IMR-90 (cell line): ENCODE measurements around the gene NKAIN2. TPM values are rescaled to one million over a fixed set of nuclear protein-coding genes. Genes with fewer than 3 reads are reported as not detected.

Experiments
- ATAC-seq: fragments of 200-7000 bp; cut with Tn5 transposase; 2 replicates; pipeline ENCODE4 v1.9.1; 2020; ENCODE audit warnings: low read depth, mild to moderate bottlenecking, moderate library complexity
- BruUV-seq: library from RNA; stranded (reverse); fragments of 400-500 nt; replicated peaks from 2 replicates; lab custom pipeline; 2021; lab: Mats Ljungman, UMichigan
- CTCF ChIA-PET: fragments of 300-600 bp; formaldehyde crosslinking; extraction: SDS; loops from one replicate; lab custom pipeline; 2021; ENCODE audit warnings: antibody characterized with exemption; lab: Yijun Ruan, JAX
- POLR2A ChIA-PET: fragments of 300-600 bp; sonication (Branson Sonifier 250); formaldehyde crosslinking; loops from one replicate; lab custom pipeline; 2022; ENCODE audit warnings: antibody characterized with exemption; ENCODE audit not compliant: unreplicated experiment; lab: Charles Lee
- DNase-seq: peaks from one replicate; pipeline ENCODE4 v3.0.0; 2013
- H2AFZ ChIP-seq: replicated peaks from 2 replicates; pipeline ENCODE3; 2013; ENCODE audit warnings: low read length, mild to moderate bottlenecking; ENCODE audit not compliant: poor library complexity
- H2AK5ac ChIP-seq: 2 replicates; pipeline ENCODE4 v1.6.1; 2013; ENCODE audit warnings: low read depth, low read length, inconsistent platforms
- H2AK9ac ChIP-seq: replicated peaks from 2 replicates; pipeline ENCODE3; 2013; ENCODE audit warnings: mild to moderate bottlenecking, low read depth, low read length, moderate library complexity; ENCODE audit not compliant: poor library complexity
- H2BK120ac ChIP-seq: 2 replicates; pipeline ENCODE4 v1.6.1; 2013; ENCODE audit warnings: low read depth, low read length, inconsistent platforms
- H2BK15ac ChIP-seq: 3 replicates; pipeline ENCODE4 v1.6.1; 2013; ENCODE audit warnings: low read depth, low read length, inconsistent platforms
- H2BK20ac ChIP-seq: 2 replicates; pipeline ENCODE4 v1.6.1; 2013; ENCODE audit warnings: low read depth, mild to moderate bottlenecking, inconsistent platforms, low read length, moderate library complexity
- H2BK5ac ChIP-seq: 2 replicates; pipeline ENCODE4 v1.6.1; 2013; ENCODE audit warnings: mild to moderate bottlenecking, low read depth, low read length, inconsistent platforms; ENCODE audit not compliant: poor library complexity, severe bottlenecking
- H3K14ac ChIP-seq: replicated peaks from 2 replicates; pipeline ENCODE4 v1.6.1; 2013; ENCODE audit warnings: low read depth, low read length, inconsistent platforms
- H3K18ac ChIP-seq: 2 replicates; pipeline ENCODE4 v1.6.1; 2013; ENCODE audit warnings: low read depth, low read length, control low read depth
- H3K23ac ChIP-seq: 2 replicates; pipeline ENCODE4 v1.6.1; 2013; ENCODE audit warnings: low read depth, low read length, inconsistent platforms
- H3K27ac ChIP-seq: 2 replicates; pipeline ENCODE4 v1.5.1; 2013; ENCODE audit warnings: mild to moderate bottlenecking, control low read depth, low read length; ENCODE audit not compliant: insufficient read depth
- H3K27me3 ChIP-seq: 2 replicates; pipeline ENCODE4 v1.6.1; 2013; ENCODE audit warnings: low read length; ENCODE audit not compliant: control insufficient read depth, insufficient read depth
- H3K36me3 ChIP-seq: 2 replicates; pipeline ENCODE4 v1.6.1; 2013; ENCODE audit warnings: low read length, mixed read lengths; ENCODE audit not compliant: control insufficient read depth, insufficient read depth
- H3K4ac ChIP-seq: 2 replicates; pipeline ENCODE4 v1.6.1; 2013; ENCODE audit warnings: low read depth, low read length, inconsistent platforms
- H3K4me1 ChIP-seq: 2 replicates; pipeline ENCODE4 v1.6.1; 2013; ENCODE audit warnings: low read length, mixed read lengths; ENCODE audit not compliant: control insufficient read depth, insufficient read depth
- H3K4me2 ChIP-seq: 2 replicates; pipeline ENCODE4 v1.6.1; 2013; ENCODE audit warnings: low read depth, mild to moderate bottlenecking, control low read depth, low read length, moderate library complexity
- H3K4me3 ChIP-seq: 2 replicates; pipeline ENCODE4 v1.5.1; 2013; ENCODE audit warnings: low read depth, mild to moderate bottlenecking, control low read depth, low read length, moderate library complexity; ENCODE audit not compliant: insufficient read depth
- H3K56ac ChIP-seq: 2 replicates; pipeline ENCODE4 v1.6.1; 2013; ENCODE audit warnings: low read length, inconsistent platforms; ENCODE audit not compliant: insufficient read depth; ENCODE audit errors: extremely low read depth
- H3K79me1 ChIP-seq, 2 experiments: 2 replicates each; pipeline ENCODE4 v1.6.1; 2013; ENCODE audit warnings: low read length in 2 of 2, inconsistent platforms in 1 of 2, low read depth in 1 of 2
- H3K9ac ChIP-seq: 2 replicates; pipeline ENCODE4 v1.6.1; 2013; ENCODE audit warnings: low read depth, low read length, control low read depth
- H3K9me1 ChIP-seq: 2 replicates; pipeline ENCODE4 v1.6.1; 2013; ENCODE audit warnings: low read length, inconsistent platforms; ENCODE audit not compliant: insufficient read depth
- H3K9me3 ChIP-seq: 2 replicates; pipeline ENCODE4 v1.6.1; 2013; ENCODE audit warnings: low read length; ENCODE audit not compliant: control insufficient read depth, insufficient read depth
- H4K20me1 ChIP-seq: 2 replicates; pipeline ENCODE4 v1.6.1; 2013; ENCODE audit warnings: low read length, inconsistent platforms; ENCODE audit not compliant: insufficient read depth
- H4K5ac ChIP-seq: 2 replicates; pipeline ENCODE4 v1.6.1; 2013; ENCODE audit warnings: mild to moderate bottlenecking, low read depth, low read length, control low read depth
- H4K8ac ChIP-seq, 2 experiments: 2 replicates each; pipeline ENCODE4 v1.6.1; 2013; ENCODE audit warnings: low read depth in 2 of 2, low read length in 2 of 2, control low read depth in 1 of 2, inconsistent platforms in 1 of 2
- H4K91ac ChIP-seq: 2 replicates; pipeline ENCODE4 v1.6.1; 2013; ENCODE audit warnings: low read depth, low read length, inconsistent platforms; ENCODE audit not compliant: insufficient read depth
- CHD1 ChIP-seq: IDR thresholded peaks from 2 replicates; pipeline ENCODE4 v1.6.1; 2012; ENCODE audit warnings: low read depth, low read length, improper control_type of control experiment
- FOS ChIP-seq: fragments of 150-350 bp; IDR thresholded peaks from 2 replicates; pipeline ENCODE4 v1.6.1; 2016; ENCODE audit warnings: low read depth, low read length
- MXI1 ChIP-seq: IDR thresholded peaks from 2 replicates; pipeline ENCODE4 v1.6.1; 2012; ENCODE audit warnings: low read depth, mild to moderate bottlenecking, low read length, moderate library complexity, borderline replicate concordance
- POLR2A ChIP-seq: IDR thresholded peaks from 2 replicates; pipeline ENCODE4 v1.6.1; 2012; ENCODE audit warnings: mild to moderate bottlenecking, low read depth, low read length
- WGBS, 2 experiments: methylation state at CpG; one replicate each; pipeline versions ENCODE4 v1.1.5 to v1.1.7; 2013; ENCODE audit warnings: missing lambda C conversion rate in 2 of 2; ENCODE audit not compliant: insufficient read length in 1 of 2; ENCODE audit errors: extremely low coverage in 2 of 2; 5-methylcytosine and 5-hydroxymethylcytosine counted together
- dilution Hi-C: fragments of 300-500 bp; cut with HindIII; formaldehyde crosslinking; loops from one replicate; pipeline ENCODE4 v1.14.3; 2018; ENCODE audit warnings: low sequenced_read_pairs; ENCODE audit not compliant: unreplicated experiment
- in situ Hi-C: fragments of 300-500 bp; cut with MboI; formaldehyde crosslinking; loops from 3 replicates; pipeline ENCODE4 v1.14.3; 2019; ENCODE audit warnings: low sequenced_read_pairs, inconsistent platforms, mixed read lengths
- intact Hi-C: fragments of 100-400 bp; cut with micrococcal nuclease; formaldehyde crosslinking; loops from 2 replicates; pipeline ENCODE4 v1.10.0; 2022
- polyA plus RNA-seq, 3 experiments: library from polyadenylated mRNA; depleted of rRNA; stranded (reverse); fragments of >200 nt; gene quantifications; 2 replicates each; pipeline ENCODE4 v1.2.3, GENCODE V29; 2012; ENCODE audit warnings: low replicate concordance in 1 of 3
- total RNA-seq: library from RNA; depleted of rRNA; stranded (reverse); fragments of >200 nt; gene quantifications from 2 replicates; pipeline ENCODE4 v1.2.3, GENCODE V29; 2012

Gene NKAIN2
- total and polyA plus RNA-seq, 2 of the 4 experiments (the other 2 are of a cell fraction): not detected

GRCh38 chr6:124755321-124755720 is 951.7 kb downstream of the NKAIN2 start:
- no peak overlapping the region for H3K4me2 ChIP-seq
- POLR2A ChIA-PET: no interaction called here
- H2BK15ac ChIP-seq: no peak overlapping the region
- no peak overlapping the region for H3K4ac ChIP-seq
- no peak overlapping the region for H3K9ac ChIP-seq
- H3K23ac ChIP-seq: no peak overlapping the region
- no peak overlapping the region for H3K14ac ChIP-seq
- H3K9me1 ChIP-seq: no peaks in the 10 kb centered on the region
- H4K5ac ChIP-seq: no peak overlapping the region
- no peak overlapping the region for H3K27ac ChIP-seq
- no TSS peak for BruUV-seq
- no peak overlapping the region for H3K4me3 ChIP-seq
- no peaks in the 10 kb centered on the region for H3K9me3 ChIP-seq
- no peak overlapping the region for H3K18ac ChIP-seq
- no peaks in the 10 kb centered on the region for H3K27me3 ChIP-seq
- no peak overlapping the region for H2AK9ac ChIP-seq
- H3K4me1 ChIP-seq: no peaks in the 10 kb centered on the region
- DNase-seq (no peak), ATAC-seq (no peak)
- no peak overlapping the region for H2BK20ac ChIP-seq
- dilution Hi-C loops (no loop called here), intact Hi-C loops (no loop called here), in situ Hi-C loops (no loop called here)
- H2AK5ac ChIP-seq: no peak overlapping the region
- H3K36me3 ChIP-seq: no peaks in the 10 kb centered on the region
- no peak overlapping the region for H4K91ac ChIP-seq
- no peak overlapping the region for H2BK5ac ChIP-seq
- TF ChIP-seq POLR2A (no peak), CHD1 (no peak), FOS (no peak), MXI1 (no peak)
- H3K79me1 ChIP-seq: no peaks in the 10 kb centered on the region
- no peak overlapping the region for H2BK120ac ChIP-seq
- no peaks in the 10 kb centered on the region for H4K20me1 ChIP-seq
- H4K8ac ChIP-seq: no peak overlapping the region
- no CpG with 5 or more reads among the region's 2 CpGs for WGBS, 2 experiments
- H2AFZ ChIP-seq: no peak overlapping the region
- no peak overlapping the region for H3K56ac ChIP-seq
- CTCF ChIA-PET: no interaction called here
